NB4 (cell line): ENCODE data around the gene CYP27C1.

Experiments used
- POLR2A ChIP-seq: IDR thresholded peaks from 2 replicates; pipeline ENCODE4 v1.6.1; 2011; ENCODE audit warnings: mild to moderate bottlenecking; ENCODE audit not compliant: insufficient read length; ENCODE audit errors: extremely low read depth
- TF ChIP-seq, protein P1 (sequence below): IDR thresholded peaks from one replicate; pipeline ENCODE4 v1.5.1; 2012; ENCODE audit warnings: low read depth, low read length
- TF ChIP-seq, protein P2 (sequence below): IDR thresholded peaks from 2 replicates; pipeline ENCODE4 v1.6.1; 2011; ENCODE audit warnings: low read depth, low read length

DNA sequence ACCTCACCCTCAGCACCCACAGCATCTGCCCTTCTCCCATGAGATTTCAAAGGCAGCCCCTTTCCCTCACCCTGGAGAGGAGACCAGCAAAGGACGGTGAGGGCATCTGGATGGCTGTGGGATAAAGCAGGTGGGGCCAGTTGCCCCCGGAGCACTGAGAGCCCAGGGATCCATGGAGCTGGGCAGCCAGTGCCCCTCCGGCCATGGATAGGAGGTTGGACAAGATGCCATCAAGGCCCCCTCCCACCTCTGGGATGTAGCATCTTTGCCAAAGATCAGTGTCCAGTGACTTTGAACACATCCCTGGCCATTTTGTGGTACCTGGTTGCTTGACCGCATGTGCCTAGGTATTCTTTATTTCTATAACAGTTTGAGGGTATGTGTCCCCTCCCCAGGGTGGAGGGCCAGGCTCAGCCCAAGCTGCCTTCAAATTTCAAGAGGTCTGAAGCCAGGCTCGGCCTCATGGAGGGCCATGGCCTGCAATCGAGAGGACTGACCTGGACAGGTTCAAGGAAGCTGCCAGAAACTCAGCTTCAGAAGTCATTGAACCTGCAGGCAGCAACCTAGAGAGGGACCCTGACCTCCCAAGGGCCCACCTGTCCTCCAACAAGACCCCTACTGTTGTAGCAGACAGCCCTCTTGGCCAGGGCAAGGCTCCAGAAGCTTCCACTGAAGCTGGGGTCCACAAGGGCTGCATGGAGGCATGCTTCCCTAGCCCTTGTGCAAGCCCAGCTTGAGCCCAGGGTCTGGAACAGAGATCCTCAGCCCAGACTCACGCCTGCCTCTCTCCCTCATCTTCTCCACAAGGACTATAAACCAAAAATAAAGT is 57.6 kb downstream of the CYP27C1 start:
- TF ChIP-seq, protein P1, sequence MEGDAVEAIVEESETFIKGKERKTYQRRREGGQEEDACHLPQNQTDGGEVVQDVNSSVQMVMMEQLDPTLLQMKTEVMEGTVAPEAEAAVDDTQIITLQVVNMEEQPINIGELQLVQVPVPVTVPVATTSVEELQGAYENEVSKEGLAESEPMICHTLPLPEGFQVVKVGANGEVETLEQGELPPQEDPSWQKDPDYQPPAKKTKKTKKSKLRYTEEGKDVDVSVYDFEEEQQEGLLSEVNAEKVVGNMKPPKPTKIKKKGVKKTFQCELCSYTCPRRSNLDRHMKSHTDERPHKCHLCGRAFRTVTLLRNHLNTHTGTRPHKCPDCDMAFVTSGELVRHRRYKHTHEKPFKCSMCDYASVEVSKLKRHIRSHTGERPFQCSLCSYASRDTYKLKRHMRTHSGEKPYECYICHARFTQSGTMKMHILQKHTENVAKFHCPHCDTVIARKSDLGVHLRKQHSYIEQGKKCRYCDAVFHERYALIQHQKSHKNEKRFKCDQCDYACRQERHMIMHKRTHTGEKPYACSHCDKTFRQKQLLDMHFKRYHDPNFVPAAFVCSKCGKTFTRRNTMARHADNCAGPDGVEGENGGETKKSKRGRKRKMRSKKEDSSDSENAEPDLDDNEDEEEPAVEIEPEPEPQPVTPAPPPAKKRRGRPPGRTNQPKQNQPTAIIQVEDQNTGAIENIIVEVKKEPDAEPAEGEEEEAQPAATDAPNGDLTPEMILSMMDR = no peak
- no peak for TF ChIP-seq POLR2A
- TF ChIP-seq, protein P2, sequence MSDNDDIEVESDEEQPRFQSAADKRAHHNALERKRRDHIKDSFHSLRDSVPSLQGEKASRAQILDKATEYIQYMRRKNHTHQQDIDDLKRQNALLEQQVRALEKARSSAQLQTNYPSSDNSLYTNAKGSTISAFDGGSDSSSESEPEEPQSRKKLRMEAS = no peak
